GM18520 (cell line): ENCODE results near the gene WDR38.
A peak's percentile ranks its signal among the peaks of the same experiment; 100 is the strongest.

Source experiments
- ATAC-seq: cut with Tn5 transposase; IDR thresholded peaks from one replicate; pipeline ENCODE4 v1.9.1; 2021; ENCODE audit not compliant: unreplicated experiment

The WDR38 gene

DNA sequence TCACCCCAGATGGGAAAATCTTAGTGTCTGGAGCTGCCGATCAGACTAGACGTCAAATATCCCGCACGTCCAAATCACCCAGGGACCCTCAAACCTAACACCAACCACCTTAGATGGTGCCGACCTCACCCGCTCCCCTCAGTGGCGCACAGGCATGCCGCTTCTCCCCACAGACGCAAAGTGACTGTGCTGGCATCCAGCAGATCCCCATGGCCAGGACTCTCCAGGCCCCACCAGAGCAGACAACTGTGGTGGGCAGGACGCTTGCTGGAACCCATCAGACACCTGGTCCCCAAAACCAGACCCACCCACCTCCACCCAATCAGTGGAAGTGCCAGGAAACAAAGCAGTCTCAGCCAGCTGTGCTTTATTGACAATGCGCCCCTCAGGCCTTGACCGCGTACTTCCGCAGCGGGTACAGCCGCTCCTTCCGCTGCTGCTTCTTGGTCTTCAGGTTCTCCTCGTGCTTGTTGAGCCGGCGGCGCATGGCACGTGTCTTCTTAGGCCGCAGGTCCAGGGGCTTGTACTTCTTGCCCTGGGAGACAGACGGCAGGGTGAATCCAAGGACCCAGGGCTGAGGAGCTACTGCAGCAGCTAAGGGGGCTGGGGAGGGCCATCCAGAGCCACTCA lies 4.4 kb downstream of the WDR38 start:
- ATAC-seq, result no peak

DNA sequence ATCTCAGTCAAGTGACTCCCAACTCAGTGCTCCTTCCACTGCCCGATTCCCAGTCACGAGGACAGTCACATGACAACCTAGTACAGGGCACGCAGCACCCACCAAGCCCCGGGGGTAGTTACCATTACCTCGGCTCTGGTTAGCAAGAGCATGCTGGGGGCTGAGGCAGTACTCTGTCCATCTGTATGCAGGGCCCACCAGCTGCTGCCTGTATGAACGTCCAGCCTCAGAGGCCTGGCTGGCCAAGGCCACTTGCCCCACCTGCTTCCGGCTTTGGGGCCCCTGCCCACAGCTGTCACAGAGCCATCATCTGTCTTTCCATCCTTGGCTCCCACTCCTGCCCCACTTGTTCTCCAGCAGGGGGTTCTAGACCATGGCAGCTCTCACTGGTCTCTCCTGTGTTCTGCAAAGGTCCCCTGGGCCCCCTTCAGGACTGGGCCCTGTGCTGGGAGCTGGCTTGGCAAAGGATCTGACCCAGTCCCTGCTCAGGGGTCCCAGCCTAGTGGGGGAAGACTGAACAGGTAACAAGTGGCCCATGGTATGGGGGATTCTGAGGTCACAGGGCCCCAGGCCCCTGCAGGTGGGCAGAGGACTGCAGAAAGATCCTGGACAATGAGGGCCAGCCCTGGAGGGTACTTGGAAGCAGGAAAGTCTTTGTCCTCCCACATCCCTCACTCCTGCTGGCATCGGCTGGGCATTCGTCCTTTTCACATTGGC lies 5.2 kb downstream of the WDR38 start:
- ATAC-seq, result no peak

- no peak for ATAC-seq
Measured at GRCh38 chr9:124859803-124860581, 6.7 kb downstream of the WDR38 start.

DNA sequence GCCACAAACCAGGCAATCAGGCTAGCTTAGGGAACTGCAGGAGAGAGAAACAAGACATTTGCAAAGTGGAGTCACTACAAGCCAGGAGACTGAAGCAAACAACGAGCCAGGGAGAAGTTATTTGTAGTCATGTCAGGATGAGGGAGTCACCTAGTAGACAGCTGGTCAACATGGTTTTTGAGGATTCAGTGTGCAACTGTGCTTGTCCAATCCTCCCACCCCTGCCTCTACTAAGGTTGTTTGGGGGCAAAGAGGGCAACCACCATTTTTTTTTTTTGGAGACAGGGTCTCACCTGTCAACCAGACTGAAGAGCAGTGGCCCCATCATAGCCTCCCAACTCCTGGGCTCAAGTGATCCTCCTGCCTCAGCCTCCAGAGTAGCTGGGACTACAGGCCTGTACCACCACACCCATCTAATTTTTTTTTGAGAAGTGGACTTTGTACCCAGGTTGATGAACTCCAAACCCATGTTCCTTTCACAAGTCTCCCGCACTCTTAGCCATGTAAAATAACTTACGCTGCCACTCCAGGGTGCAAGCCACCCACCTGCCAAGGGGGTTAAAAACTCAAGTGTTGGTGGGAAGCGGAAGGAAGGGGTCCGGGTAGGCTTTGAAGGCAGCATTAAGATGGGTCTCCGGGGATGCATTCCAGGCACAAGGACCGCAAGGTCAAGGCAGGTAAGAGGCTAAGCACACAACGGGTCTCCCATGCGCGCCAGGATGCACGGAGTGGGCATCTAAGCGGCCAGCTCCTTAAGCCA lies 7.5 kb downstream of the WDR38 start:
- no peak for ATAC-seq

DNA sequence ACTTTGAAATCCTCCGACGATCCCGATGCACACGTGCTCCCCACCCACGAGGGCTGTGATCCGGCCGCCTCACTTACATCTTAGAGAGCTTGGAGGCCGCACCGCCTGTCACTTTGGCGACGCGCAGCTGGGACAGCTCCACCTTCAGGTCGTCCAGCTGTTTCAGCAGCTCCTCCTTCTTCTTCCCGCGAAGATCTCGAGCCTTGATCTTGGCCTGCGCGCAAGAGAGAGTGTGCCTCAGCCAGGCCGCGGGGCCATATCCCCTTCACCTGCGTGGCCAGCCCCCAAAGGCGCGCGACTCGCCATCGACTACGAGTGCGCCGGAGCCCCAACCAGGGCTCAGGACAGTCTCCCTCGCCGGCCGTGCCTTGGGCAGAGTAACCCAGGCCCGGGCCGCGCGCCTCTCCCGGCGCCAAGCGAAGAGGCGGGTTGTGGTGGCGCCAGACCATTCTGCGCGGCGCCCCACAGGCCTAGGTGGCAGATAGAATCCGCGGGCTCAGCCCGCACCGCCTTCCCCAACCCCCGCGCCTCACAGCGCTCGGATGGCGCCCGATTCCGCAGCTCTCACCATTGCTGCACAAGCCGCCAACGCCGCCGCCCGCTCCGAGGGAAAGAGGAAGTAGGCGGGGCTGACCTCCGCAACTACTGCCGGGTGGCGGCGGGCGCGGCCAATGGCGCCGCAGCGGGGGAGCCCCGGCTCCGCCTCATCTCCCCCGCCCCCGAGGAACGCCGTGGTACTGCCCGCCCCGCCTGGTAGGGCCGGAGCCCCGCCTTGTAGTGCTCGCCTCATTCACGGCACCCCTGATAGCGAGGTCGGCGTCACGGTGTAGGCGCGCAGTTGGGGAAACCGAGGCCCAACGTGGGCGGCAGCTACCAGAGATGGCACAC lies 8.3 kb downstream of the WDR38 start, which contains the start of the genes ARPC5L and RPL35:
Gene ARPC5L (plus strand): TSS at position 789 of the 888 bp plus-strand sequence. CDS start 7,161 bp downstream, outside the sequence.
Gene RPL35 (minus strand): TSS at position 616 of the 888 bp plus-strand sequence. CDS start 45 bp downstream, at position 571.
- peak; percentile 90 for ATAC-seq

DNA sequence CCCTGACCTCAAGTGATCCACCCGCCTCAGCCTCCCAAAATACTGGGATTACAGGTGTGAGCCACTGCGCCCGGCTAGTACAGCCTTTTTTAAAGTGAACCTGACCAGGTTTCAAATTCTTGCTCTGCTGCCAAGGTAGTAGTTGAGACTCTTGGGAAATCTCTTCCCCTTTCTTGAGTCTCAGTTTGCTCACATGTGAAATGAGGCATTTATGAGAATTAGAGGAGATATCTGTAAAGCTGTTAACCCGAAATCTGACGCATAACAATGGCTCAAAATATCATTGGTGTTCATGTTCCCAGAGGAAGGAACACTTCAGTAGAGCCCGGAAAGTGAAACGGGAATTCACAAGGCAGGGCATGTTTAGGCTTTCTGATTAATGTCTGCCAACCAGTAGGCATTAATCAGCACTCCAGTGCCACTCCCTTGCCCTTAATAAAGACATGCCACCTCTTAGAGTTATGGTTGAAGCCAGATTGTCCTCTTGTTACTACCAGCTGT lies 10.2 kb downstream of the WDR38 start:
- ATAC-seq, result no peak

DNA sequence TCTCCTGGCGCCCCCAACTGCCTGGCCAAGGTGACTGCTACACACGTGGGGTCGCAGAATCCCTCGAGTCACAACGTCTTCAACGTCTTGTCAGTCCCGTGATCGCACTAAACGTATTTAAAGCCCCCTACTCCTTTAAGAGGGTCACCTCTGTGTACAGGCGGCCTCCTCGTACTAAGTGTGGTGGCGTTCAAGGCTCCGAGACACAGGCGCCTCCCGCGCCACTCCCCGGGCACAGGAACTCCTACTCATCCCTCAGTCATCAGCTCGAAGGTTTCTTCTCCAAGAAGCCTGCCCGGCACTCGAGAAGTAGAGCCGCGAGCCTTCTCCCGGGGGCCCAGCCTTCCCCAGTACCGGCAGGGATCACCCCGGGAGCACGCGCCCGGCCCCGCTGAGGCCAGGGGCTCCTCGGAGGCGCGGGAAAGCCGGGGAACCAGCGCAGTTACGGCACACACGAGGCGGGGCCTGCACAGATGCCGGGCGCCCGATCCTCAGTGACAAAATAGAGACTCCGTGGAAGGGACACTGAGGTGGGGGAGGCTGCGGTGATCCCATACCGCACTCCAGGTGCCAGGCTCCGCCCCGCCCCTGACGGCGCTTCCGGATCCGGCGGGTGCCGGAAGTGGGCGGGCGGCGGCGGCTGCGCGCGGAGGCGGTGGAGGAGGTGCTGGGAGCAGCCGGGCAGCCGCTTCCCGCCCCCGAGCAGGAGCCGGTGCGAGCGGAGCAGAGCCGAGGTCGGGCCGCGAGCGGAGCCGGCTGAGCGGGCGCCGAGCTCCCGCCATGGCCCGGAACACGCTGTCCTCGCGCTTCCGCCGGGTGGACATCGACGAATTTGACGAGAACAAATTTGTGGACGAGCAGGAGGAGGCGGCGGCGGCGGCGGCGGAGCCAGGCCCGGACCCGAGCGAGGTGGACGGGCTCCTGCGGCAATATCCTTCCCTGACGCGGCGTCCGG lies 15.5 kb downstream of the WDR38 start:
- ATAC-seq, result peak; percentile 52

- peak; percentile 2 for ATAC-seq
Measured at GRCh38 chr9:124869466-124869985, 16.3 kb downstream of the WDR38 start.

DNA sequence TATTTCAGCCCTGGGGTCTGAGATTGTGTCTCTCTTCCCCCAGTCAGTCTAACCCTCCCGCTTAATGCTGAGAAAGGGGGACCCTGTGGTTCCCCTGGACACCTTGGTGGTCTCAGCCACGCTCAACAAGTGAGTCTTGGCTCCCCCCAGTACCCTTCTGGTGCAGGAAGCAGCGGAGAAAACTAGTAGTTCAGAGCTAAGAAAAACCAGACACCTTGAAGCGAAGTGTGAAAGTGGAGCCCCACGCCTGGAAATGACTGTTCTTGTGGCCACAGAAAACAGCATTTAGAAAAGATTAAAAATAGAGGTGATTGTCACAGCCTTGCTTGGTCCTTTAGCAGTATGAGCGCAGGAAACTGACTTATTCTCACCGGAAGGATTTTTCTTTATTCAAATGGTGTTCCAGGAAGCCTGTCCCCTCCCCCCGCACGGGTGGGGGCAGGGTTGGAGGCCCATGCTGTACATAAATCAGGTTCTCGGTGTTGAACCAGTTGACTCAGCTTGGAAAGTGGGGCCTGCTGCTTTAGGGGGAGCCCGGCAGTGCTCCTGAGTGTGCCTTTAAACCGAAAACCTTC lies 16.8 kb downstream of the WDR38 start:
- peak; percentile 46 for ATAC-seq

GRCh38 chr9:124870723-124871122 lies 17.5 kb downstream of the WDR38 start:
- no peak for ATAC-seq

- ATAC-seq, result no peak
Measured at GRCh38 chr9:124871156-124871561, 17.9 kb downstream of the WDR38 start.

GRCh38 chr9:124873664-124874063 lies 20.4 kb downstream of the WDR38 start:
- no peak for ATAC-seq

GRCh38 chr9:124875501-124875900 lies 22.2 kb downstream of the WDR38 start:
- ATAC-seq, result no peak

DNA sequence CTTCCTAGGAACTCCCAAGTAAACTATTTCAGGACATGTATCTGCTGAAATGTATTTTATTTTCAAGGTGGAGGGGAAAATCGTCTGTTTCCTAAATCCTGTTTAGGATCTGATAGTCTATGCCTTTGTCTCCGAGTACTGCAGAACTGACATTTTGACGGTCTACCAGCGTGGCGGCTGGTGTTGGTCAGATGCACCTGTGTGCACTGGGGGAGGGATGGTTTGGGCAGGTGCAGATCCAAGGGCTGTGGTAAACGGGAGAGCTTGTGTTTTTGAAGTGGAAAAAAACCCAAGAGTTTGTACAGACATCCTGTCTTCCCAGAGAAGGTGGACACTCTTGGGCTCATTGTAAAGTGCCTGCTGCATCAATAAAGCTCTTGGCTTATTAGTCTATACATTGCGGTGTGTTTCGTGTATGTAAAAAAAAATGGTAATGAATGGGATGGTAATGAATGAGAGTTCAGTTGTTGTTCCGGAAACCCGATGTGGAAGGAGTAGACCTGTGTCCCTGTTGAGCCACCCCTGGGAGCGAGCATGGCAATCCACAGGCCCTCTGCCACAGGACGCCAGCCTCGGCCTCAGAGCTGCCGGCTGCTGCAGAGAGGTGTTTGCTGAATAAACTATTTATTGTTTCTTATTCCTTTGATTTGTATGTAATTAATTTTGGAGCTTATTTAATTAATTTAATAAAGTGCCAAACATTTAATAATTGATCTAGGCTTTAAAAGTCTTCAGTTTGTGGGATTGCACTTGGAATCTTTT lies 23.9 kb downstream of the WDR38 start:
- ATAC-seq, result no peak

DNA sequence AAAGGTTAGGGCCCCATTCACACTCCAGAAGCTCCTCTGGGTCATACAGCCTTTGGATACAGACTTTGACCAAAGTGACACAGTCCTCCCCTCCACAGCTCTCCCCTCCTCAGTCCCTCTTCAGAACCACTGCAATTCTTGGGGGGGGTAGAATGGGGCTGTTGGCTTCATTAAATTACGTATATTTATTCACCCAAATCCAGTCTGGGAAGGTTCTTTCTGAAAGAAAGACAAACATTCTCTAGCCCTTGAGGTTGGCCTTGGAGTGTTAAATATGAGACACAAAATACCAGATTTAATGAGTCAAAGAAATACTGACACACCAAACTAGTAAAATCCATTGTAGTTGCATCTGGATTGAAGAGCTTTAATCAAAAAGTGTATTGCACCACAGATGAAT lies 24.8 kb downstream of the WDR38 start:
- ATAC-seq, result no peak

GRCh38 chr9:124878518-124878917 lies 25.3 kb downstream of the WDR38 start:
- no peak for ATAC-seq

- ATAC-seq, result no peak
Measured at GRCh38 chr9:124879226-124879625, 26.0 kb downstream of the WDR38 start.
